Fibroblast of skin of left quadriceps (primary cell): ENCODE results near the gene TAT.
"Not testable (repeated sequence)": the region's sequence is repeated elsewhere in the genome, so short reads cannot be mapped to it uniquely, and the experiment has no call there.

Source experiments
- DNase-seq, 2 experiments: peaks; one replicate each; pipeline ENCODE4 v3.0.0-alpha.2; 2013; ENCODE audit warnings: low read depth in 2 of 2

TAT gene

DNA sequence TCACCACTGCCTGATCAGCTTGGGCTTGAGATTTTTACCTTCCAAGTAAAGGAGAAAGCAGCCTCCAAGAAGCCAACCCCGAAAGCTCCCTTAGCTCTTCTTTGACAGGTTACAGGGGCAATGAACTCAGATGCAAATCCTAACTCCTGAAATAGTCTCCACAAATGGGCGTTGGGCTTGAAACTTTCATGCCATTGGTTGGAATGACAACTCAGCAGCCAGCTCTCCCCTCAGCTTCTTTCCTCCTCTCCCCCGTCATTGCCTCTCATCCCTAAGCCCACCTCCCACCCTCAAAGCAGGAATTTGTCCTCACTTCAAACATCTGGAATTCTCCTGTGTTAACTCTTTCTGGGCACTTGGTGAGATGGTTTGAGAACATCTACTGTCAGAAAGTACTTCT is at the start of gene TAT:
TSS of gene TAT (minus strand) at position 122 of the 400 bp plus-strand sequence. CDS start 677 bp downstream, outside the sequence.
- no peak for DNase-seq

GRCh38 chr16:71626018-71626857 is 49.3 kb upstream of the TAT start, which contains the start of gene MARVELD3:
Gene MARVELD3, plus strand, starts transcription at chr16:71626184. Its CDS starts 46 bp downstream, at chr16:71626230.
- DNase-seq: no peak

- DNase-seq: no peak
Observed at GRCh38 chr16:71625113-71625850, 48.4 kb upstream of the TAT start.

DNA sequence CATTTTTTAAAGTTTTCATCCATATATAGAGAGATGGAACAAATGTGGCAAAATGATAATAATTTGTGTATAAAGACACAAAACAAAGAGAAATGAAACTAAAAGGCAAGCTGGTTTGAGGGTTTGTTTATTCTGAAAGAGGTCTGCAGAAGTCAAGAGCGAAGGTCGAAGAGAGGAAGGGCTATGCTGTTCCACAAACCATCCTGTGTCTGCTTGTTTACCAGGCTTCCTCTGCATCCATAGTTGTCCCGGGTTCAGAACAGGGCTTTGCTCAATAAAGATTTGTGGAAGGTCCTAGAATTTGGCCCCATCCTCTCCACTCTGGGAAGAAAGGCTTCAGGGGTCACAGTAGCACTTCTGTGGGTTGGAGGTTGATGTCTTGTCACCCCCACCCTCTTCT is 46.7 kb upstream of the TAT start:
- DNase-seq: no peak

- DNase-seq: no peak
Observed at GRCh38 chr16:71622088-71622487, 45.2 kb upstream of the TAT start.

- DNase-seq: no peak
Observed at GRCh38 chr16:71618429-71618828, 41.5 kb upstream of the TAT start.

- DNase-seq: not testable (repeated sequence)
Observed at GRCh38 chr16:71614956-71615355, 38.1 kb upstream of the TAT start.

DNA sequence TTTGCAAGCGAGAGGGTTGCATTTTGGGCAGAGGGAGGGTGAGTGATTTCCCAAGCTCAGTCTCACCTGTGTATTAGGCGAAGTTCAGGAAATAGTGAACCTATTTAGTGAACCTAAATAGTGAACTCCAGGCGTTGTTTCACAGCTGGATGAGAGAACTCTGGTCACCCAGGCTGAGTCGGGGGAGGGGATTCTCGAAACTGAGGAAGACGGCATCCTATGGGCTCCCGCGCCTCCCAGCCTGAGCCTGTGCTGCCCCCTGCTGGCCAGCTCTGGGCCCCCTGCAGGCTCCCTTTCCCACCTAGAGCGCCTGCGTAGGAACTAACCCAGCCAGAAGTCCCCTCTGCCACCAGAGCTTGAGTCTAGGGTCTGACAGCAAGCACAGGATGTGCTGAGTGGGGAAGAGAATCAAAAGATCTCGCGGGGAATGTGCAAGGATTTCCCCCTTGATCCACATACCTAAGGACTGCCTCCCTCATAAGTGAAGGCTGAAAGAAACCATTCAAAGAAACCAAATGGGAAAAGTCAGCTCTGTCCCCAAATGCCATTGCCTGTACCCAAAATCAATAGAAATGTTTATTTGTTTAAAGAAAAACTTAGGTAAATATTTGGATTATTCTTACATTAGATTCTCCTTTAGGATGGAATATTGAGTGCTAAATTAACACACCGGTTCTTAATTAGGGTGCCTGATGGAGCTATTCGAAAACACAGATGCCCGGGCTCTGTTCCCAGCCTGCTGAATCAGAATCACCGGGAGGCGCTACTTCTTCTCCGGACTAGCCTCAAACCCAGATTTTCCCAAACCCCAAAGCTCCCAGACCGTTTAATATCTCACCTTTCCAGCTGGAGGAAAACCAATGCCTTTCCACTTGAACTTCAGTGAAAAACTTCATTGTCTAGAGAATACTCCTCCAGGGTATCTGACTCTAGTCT is 34.3 kb upstream of the TAT start:
- peak; percentile 14 to 16 for DNase-seq

GRCh38 chr16:71610447-71610846 is 33.6 kb upstream of the TAT start:
- DNase-seq: no peak

- DNase-seq: no peak
Observed at GRCh38 chr16:71609066-71609465, 32.2 kb upstream of the TAT start.

GRCh38 chr16:71600822-71601221 is 23.9 kb upstream of the TAT start:
- DNase-seq: no peak

GRCh38 chr16:71598426-71598825 is 21.5 kb upstream of the TAT start:
- not testable (repeated sequence) for DNase-seq

GRCh38 chr16:71595340-71595826 is 18.5 kb upstream of the TAT start:
- DNase-seq: not testable (repeated sequence)

DNA sequence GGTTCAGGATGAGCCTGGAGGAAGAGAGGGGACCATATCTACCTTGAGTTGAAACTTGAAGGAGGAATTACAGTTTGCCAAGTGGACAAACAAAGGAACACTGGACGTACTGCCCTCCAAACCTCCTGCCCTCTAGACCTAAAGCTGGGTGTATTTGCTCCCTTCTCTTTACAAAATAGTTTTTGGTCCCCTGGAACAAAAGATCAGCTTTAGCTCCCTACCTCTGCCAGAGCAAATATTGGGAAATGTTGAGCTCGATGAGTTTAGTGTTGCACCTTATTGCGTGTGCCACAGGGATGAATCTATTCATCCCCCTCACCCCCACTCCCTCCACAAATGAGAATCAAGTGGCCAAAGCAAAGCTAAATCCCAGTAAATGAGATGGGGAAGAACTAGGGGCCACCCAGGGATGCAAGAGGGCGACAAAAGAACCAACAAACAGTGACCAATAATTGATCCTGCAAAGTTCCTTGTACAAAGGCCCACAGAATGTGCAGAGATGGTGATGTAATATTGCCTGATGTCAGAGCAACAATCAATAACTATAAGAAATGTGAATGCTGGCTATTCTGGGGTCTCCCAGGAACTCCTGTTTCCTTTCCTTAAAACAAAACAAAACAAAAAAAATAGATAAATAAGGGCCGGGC is 17.2 kb upstream of the TAT start:
- DNase-seq: no peak

- DNase-seq: no peak
Observed at GRCh38 chr16:71593048-71593999, 16.4 kb upstream of the TAT start.

- no peak for DNase-seq
Observed at GRCh38 chr16:71591917-71592316, 15.0 kb upstream of the TAT start.

DNA sequence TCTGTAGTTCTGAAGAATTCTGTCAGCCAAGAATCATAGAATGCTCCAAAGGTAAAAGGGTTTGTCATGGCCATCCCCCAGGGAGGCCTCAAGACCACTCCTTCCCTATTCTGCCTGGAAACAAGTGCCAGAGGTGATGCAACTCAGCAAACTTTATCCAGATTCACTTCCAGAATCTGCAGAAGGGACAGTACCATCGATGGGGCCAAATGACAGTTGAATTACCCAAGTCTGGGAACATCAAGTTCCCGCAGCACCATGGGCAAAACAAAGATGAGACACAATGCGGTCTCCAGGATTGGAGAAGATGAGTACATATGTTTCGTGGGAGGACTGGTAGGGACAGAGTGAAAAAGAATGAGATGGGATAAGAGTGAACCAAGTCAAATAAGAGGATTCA is 13.7 kb upstream of the TAT start:
- no peak for DNase-seq

GRCh38 chr16:71590071-71590470 is 13.2 kb upstream of the TAT start:
- not testable (repeated sequence) for DNase-seq

DNA sequence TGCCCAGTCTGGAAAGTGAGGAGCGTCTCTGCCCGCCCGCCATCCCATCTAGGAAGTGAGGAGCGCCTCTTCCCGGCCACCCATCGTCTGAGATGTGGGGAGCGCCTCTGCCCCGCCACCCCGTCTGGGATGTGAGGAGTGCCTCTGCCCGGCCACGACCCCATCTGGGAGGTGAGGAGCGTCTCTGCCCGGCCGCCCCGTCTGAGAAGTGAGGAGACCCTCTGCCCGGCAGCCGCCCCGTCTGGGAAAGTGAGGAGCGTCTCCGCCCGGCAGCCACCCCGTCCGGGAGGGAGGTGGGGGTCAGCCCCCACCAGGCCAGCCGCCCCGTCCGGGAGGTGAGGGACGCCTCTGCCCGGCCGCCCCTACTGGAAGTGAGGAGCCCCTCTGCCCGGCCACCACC is 12.4 kb upstream of the TAT start:
- not testable (repeated sequence) for DNase-seq

- no peak for DNase-seq
Observed at GRCh38 chr16:71585318-71585703, 8.4 kb upstream of the TAT start.
